ENCODE results near the gene R3HDM1. TPM values are rescaled to one million over a fixed set of nuclear protein-coding genes. Genes with fewer than 3 reads are reported as not detected.
"Not testable (repeated sequence)": the region's sequence is repeated elsewhere in the genome, so short reads cannot be mapped to it uniquely, and the experiment has no call there.

The R3HDM1 gene
- 10 to 100 TPM; 13.4 to 23.8 (median 20.1) TPM for total RNA-seq

DNA sequence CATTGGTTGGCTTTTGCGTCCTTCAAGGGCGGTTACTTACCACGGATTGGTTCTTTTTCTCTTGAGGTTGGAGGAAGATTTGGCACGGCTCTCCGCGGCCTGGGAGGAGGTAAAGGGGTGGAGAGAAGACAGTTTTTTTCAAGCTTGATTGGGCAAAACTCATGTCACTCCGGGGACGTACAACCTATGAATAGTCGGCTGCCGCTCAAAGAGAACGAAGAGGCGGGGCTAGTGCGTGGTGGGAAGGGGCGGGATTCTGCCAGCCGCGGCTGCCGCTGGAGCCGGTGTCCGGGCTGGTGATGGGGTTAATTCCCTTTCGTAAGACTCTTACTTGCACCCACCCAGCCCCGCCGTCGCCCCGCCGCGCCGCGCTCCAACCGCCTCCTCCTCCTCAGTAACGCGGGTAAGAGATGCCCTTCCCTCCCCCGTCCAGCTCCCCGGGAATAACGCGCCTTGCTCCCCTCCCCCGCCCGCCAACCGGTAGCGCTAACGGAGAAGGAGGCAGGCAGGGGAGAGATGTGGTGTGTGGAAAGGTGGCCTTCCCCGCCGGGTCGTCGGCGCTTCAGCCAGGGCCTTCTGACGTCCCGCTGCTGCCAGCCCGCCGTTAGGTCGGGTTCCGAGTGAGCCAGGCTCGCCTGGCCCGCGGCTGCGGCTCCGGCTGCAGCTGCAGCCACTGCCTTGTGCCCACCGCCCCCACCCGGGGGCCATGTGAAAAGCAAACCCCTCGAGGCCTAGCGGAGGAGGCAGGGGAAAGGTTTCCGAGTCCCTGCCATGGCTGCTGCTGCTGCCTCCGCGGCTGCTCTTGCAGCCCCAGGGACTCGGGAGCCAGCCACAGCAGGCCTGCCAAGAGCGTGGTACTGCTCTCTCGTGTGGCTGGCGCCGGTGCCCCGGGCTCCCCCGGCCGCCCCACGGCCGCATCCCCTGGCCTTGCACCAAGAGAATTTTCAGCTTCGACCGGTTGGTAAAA is at the start of gene R3HDM1:
Gene R3HDM1, plus strand, starts transcription at position 254 of the 967 bp plus-strand sequence. CDS start 73,362 bp downstream, outside the sequence.
- H3K27me3 ChIP-seq = no peaks in the 10 kb centered on the region
- H3K36me3 ChIP-seq = no peaks in the 10 kb centered on the region
- peak within 1 kb of the TSS; percentile 83 to 97 (median 94) for H3K27ac ChIP-seq
- peak within 1 kb of the TSS; percentile 71 to 95 (median 86) for H3K4me3 ChIP-seq
- 0 to 2% methylated on average over 21 to 22 of the region's 75 CpGs for WGBS, 2 donors
- H3K9me3 ChIP-seq = no peaks in the 10 kb centered on the region
- TF ChIP-seq POLR2A (IDR thresholded peaks at IDR 0.05) (peak in 1 of 4 donors; percentile 33), CTCF (IDR thresholded peaks at IDR 0.05) (peak in 1 of 6 experiments; percentile 7)
- peaks cover 0 to 30% (median 7%) of the 10 kb centered on the region in 3 donors for H3K4me1 ChIP-seq
- peak; percentile 97 for DNase-seq
- intact Hi-C loops (cut with DNase I) = no loop called here

GRCh38 chr2:135485441-135485840 is 45.8 kb upstream of the R3HDM1 start:
- Histone ChIP-seq H3K27me3 (no peaks in the 10 kb centered on the region), H3K27ac (no peak overlapping the region), H3K36me3 (peaks cover 0 to 5% (median 0%) of the 10 kb centered on the region in 3 donors), H3K4me3 (no peak overlapping the region), H3K4me1 (no peaks in the 10 kb centered on the region), H3K9me3 (peaks cover 0 to 4% (median 4%) of the 10 kb centered on the region in 3 donors)
- no peak for DNase-seq
- intact Hi-C loops (cut with DNase I) = no loop called here
- TF ChIP-seq CTCF (IDR thresholded peaks at IDR 0.05) (no peak), POLR2A (IDR thresholded peaks at IDR 0.05) (no peak)
- WGBS, 2 donors = 89 to 95% methylated on average over 4 of the region's 4 CpGs

DNA sequence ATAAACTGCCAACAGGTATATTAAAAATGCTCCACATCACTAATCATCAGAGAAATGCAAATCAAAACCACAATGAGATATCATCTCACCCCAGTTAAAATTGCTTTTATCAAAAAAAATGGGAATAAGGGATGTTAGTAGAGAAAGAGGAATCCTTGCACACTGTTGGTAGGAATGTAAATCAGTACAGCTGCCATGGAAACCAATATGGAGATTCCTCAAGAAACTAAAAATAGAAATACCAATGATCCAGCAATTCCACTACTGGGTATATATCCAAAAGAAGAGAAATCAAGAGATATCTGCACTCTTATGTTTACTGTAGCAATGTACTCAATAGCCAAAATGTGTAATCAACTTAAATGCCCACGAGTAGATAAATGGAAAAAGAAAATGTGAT is 40.9 kb upstream of the R3HDM1 start:
- Histone ChIP-seq H3K4me3 (no peak overlapping the region), H3K27ac (no peak overlapping the region), H3K9me3 (peaks cover 0 to 4% (median 4%) of the 10 kb centered on the region in 3 donors), H3K4me1 (no peaks in the 10 kb centered on the region), H3K27me3 (no peaks in the 10 kb centered on the region), H3K36me3 (peaks cover 0 to 10% (median 0%) of the 10 kb centered on the region in 3 donors)
- DNase-seq = no peak
- WGBS, 2 donors = 79 to 84% methylated on average over 1 of the region's 1 CpG
- TF ChIP-seq POLR2A (IDR thresholded peaks at IDR 0.05) (no peak), CTCF (IDR thresholded peaks at IDR 0.05) (no peak)
- intact Hi-C loops (cut with DNase I) = no loop called here

- intact Hi-C loops (cut with DNase I) = no loop called here
- no peaks in the 10 kb centered on the region for H3K27me3 ChIP-seq
- no peak overlapping the region for H3K27ac ChIP-seq
- no peaks in the 10 kb centered on the region for H3K4me1 ChIP-seq
- 81 to 90% methylated on average over 1 of the region's 1 CpG for WGBS, 2 donors
- DNase-seq = no peak
- H3K4me3 ChIP-seq = no peak overlapping the region
- H3K9me3 ChIP-seq = peaks cover 0 to 16% (median 10%) of the 10 kb centered on the region in 3 donors
- peaks cover 0 to 11% (median 0%) of the 10 kb centered on the region in 3 donors for H3K36me3 ChIP-seq
- TF ChIP-seq CTCF (IDR thresholded peaks at IDR 0.05) (no peak), POLR2A (IDR thresholded peaks at IDR 0.05) (no peak)
Measured at GRCh38 chr2:135494503-135494902, 36.8 kb upstream of the R3HDM1 start.

- no peaks in the 10 kb centered on the region for H3K27me3 ChIP-seq
- no peak overlapping the region for H3K4me3 ChIP-seq
- no peak overlapping the region for H3K27ac ChIP-seq
- no peaks in the 10 kb centered on the region for H3K4me1 ChIP-seq
- peaks cover 0 to 16% (median 10%) of the 10 kb centered on the region in 3 donors for H3K9me3 ChIP-seq
- intact Hi-C loops (cut with DNase I) = no loop called here
- TF ChIP-seq POLR2A (IDR thresholded peaks at IDR 0.05) (no peak), CTCF (IDR thresholded peaks at IDR 0.05) (no peak)
- peaks cover 0 to 15% (median 0%) of the 10 kb centered on the region in 3 donors for H3K36me3 ChIP-seq
- no peak for DNase-seq
- 90 to 95% methylated on average over 2 of the region's 2 CpGs for WGBS, 2 donors
Measured at GRCh38 chr2:135494917-135495316, 36.4 kb upstream of the R3HDM1 start.

- intact Hi-C loops (cut with DNase I); H3K27ac ChIP-seq; H3K4me1 ChIP-seq; H3K4me3 ChIP-seq; H3K27me3 ChIP-seq; DNase-seq: not testable (repeated sequence)
- Histone ChIP-seq H3K36me3 (peaks cover 0 to 27% (median 0%) of the 10 kb centered on the region in 3 donors), H3K9me3 (peaks cover 0 to 16% (median 10%) of the 10 kb centered on the region in 3 donors)
- 94 to 96% methylated on average over 7 of the region's 7 CpGs for WGBS, 2 donors
Measured at GRCh38 chr2:135498588-135498987, 32.7 kb upstream of the R3HDM1 start.

Measured in esophagus squamous epithelium (tissue), 5 donors.